Hepatocyte (in vitro differentiated cells): Measurements from ENCODE around the gene CDADC1.

ENCODE experiments used
- CTCF ChIP-seq: fragments of 200-600 bp; sonication (generic); IDR thresholded peaks from 2 replicates; pipeline ENCODE4 v1.5.1; 2016; ENCODE audit warnings: antibody characterized with exemption, mild to moderate bottlenecking; ENCODE audit not compliant: poor library complexity
- EZH2 ChIP-seq: fragments of 200-600 bp; sonication (generic); IDR thresholded peaks from 2 replicates; pipeline ENCODE4 v1.6.1; 2016; ENCODE audit warnings: antibody characterized with exemption, mild to moderate bottlenecking, borderline replicate concordance

- TF ChIP-seq CTCF (no peak), EZH2 (no peak)
These were observed 88.9 kb downstream of the CDADC1 start for GRCh38 chr13:49336655-49337054.
